Keratinocyte (primary cell): Measurements from ENCODE around the gene QPCT. TPM values are rescaled to one million over a fixed set of nuclear protein-coding genes. Genes with fewer than 3 reads are reported as not detected.

Source experiments
- DNase-seq: peaks from one replicate; pipeline ENCODE4 v3.0.0-alpha.2; 2011; ENCODE audit warnings: low read depth, missing footprints, low spot score
- FAIRE-seq: peaks from 2 replicates; lab custom pipeline; 2011; peaks lifted over from hg19 to GRCh38; lab: Jason Lieb, UNC
- H2AFZ ChIP-seq: 2 replicates; pipeline ENCODE4 v1.6.0; 2012; ENCODE audit warnings: low read length, control low read depth, inconsistent platforms; ENCODE audit not compliant: control insufficient read depth
- H3K27ac ChIP-seq: 2 replicates; pipeline ENCODE4 v1.5.1; 2011; ENCODE audit warnings: low read length; ENCODE audit not compliant: control insufficient read depth, insufficient read depth
- H3K27me3 ChIP-seq: 3 replicates; pipeline ENCODE4 v1.6.0; 2011; ENCODE audit warnings: low read length; ENCODE audit not compliant: control insufficient read depth, insufficient read depth; ENCODE audit errors: extremely low read depth
- H3K36me3 ChIP-seq, 2 experiments: 2 replicates in 1 of 2; 3 replicates in 1 of 2; pipeline ENCODE4 v1.5.1; 2011; ENCODE audit warnings: low read length in 2 of 2, mild to moderate bottlenecking in 1 of 2; ENCODE audit not compliant: control insufficient read depth in 2 of 2, insufficient read depth in 2 of 2; ENCODE audit errors: extremely low read depth in 1 of 2
- H3K4me1 ChIP-seq: 3 replicates; pipeline ENCODE4 v1.5.1; 2011; ENCODE audit warnings: low read length; ENCODE audit not compliant: control insufficient read depth, insufficient read depth; ENCODE audit errors: extremely low read depth
- H3K4me2 ChIP-seq: 3 replicates; pipeline ENCODE4 v1.6.0; 2011; ENCODE audit warnings: low read depth, low read length; ENCODE audit not compliant: control insufficient read depth, insufficient read depth; ENCODE audit errors: extremely low read depth
- H3K4me3 ChIP-seq, 3 experiments: fragments of 200-600 bp in 1 of 3; sonication (generic) in 1 of 3; 2 replicates in 2 of 3; 3 replicates in 1 of 3; pipeline ENCODE4 v1.5.1; 2011 to 2016; ENCODE audit warnings: low read length in 3 of 3, mild to moderate bottlenecking in 3 of 3, control low read depth in 2 of 3, inconsistent platforms in 1 of 3, low read depth in 1 of 3, mixed read lengths in 1 of 3, mixed run types in 1 of 3, moderate library complexity in 1 of 3; ENCODE audit not compliant: control insufficient read depth in 2 of 3, insufficient read depth in 2 of 3; ENCODE audit errors: extremely low read depth in 1 of 3
- H3K79me2 ChIP-seq: 2 replicates; pipeline ENCODE4 v1.6.0; 2012; ENCODE audit warnings: low read length; ENCODE audit not compliant: control insufficient read depth, insufficient read depth
- H3K9ac ChIP-seq: 3 replicates; pipeline ENCODE4 v1.6.0; 2011; ENCODE audit warnings: low read length; ENCODE audit not compliant: control insufficient read depth, insufficient read depth; ENCODE audit errors: extremely low read depth
- H3K9me1 ChIP-seq: 3 replicates; pipeline ENCODE4 v1.6.0; 2011; ENCODE audit warnings: low read length; ENCODE audit not compliant: control insufficient read depth, insufficient read depth; ENCODE audit errors: extremely low read depth
- H3K9me3 ChIP-seq: 2 replicates; pipeline ENCODE4 v1.5.1; 2012; ENCODE audit warnings: low read depth, low read length; ENCODE audit not compliant: control insufficient read depth
- H4K20me1 ChIP-seq: 3 replicates; pipeline ENCODE4 v1.6.0; 2011; ENCODE audit warnings: low read length; ENCODE audit not compliant: control insufficient read depth, insufficient read depth; ENCODE audit errors: extremely low read depth
- EZH2 ChIP-seq: IDR thresholded peaks from one replicate; pipeline ENCODE4 v1.6.1; 2012; ENCODE audit warnings: inconsistent platforms, mild to moderate bottlenecking, low read length, moderate library complexity
- dilution Hi-C: fragments of 300-500 bp; cut with MboI; formaldehyde crosslinking; loops from one replicate; pipeline ENCODE4 v1.7.0; 2020; ENCODE audit warnings: low sequenced_read_pairs; ENCODE audit not compliant: extremely low pct_ligation_motif_present
- polyA plus RNA-seq, 5 experiments: library from polyadenylated mRNA; depleted of rRNA in 3 of 5; stranded (reverse) in 3 of 5; stranded (forward) in 1 of 5; unstranded in 1 of 5; fragments of >200 nt; gene quantifications; 1 replicate in 1 of 5; 2 replicates in 3 of 5; 3 replicates in 1 of 5; pipeline versions ENCODE4 v1.2.1 to v1.2.3, GENCODE V29; 2011 to 2012; ENCODE audit warnings: missing spikeins in 2 of 5, low read depth in 1 of 5, low replicate concordance in 1 of 5
- TF ChIP-seq, protein P1 (sequence below), 3 experiments: IDR thresholded peaks in 1 of 3; conservative IDR thresholded peaks in 1 of 3; optimal IDR thresholded peaks in 1 of 3; 2 replicates in 2 of 3; 3 replicates in 1 of 3; pipeline versions ENCODE3 to v1.5.1; 2011; ENCODE audit warnings: low read length in 3 of 3, mild to moderate bottlenecking in 3 of 3, moderate library complexity in 2 of 3, control low read depth in 1 of 3, inconsistent platforms in 1 of 3; ENCODE audit not compliant: insufficient read depth in 2 of 3; ENCODE audit errors: extremely low read depth in 1 of 3

QPCT gene
- polyA plus RNA-seq, 1 donor (not counting 4 experiments of a cell fraction or from before 2014, with no cell fraction given), result 11.6 TPM

DNA sequence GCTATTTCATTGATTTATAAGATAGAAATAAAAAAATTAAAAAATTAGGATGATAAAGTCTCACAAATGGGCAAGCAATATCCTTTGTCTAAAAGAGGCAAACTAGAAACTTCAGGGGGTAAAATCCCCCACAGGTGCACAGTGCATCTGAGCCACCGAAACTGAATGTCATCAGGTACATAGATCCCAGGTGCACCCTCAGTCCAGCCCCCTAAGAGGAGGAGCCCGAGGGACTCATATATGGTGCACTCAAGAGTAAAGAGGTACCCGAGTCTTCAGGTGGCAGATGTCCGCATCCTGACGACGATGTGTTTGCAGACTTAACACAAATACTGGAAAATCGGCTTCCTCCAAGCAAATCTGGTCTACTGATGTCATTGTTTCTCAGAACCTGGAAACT is 11.3 kb downstream of the QPCT start:
- H3K27me3 ChIP-seq, result no peaks in the 10 kb centered on the region

DNA sequence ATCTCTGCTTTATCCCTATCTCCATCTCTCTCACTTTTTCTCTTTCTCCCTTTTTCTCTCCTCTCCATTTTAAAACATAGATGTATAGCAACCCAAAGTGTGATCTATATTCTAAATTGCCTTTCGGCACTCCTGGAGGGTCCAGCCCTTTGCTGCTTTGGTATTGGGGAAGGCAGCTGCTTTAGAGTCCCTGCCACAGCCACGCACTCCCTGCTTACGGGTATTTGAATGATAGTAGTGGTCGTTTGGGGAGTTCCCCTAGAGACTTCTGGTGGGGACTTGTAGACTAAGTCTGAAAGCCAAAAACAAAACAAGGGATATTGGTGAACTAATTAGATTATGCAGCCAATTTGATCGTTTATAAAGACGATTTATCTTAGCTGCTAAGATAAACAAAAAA is 11.9 kb downstream of the QPCT start:
- FAIRE-seq (no peak), DNase-seq (no peak)
- H3K27ac ChIP-seq, result no peak overlapping the region
- no peak overlapping the region for H3K4me2 ChIP-seq
- no peak for TF ChIP-seq EZH2
- TF ChIP-seq, protein P1, sequence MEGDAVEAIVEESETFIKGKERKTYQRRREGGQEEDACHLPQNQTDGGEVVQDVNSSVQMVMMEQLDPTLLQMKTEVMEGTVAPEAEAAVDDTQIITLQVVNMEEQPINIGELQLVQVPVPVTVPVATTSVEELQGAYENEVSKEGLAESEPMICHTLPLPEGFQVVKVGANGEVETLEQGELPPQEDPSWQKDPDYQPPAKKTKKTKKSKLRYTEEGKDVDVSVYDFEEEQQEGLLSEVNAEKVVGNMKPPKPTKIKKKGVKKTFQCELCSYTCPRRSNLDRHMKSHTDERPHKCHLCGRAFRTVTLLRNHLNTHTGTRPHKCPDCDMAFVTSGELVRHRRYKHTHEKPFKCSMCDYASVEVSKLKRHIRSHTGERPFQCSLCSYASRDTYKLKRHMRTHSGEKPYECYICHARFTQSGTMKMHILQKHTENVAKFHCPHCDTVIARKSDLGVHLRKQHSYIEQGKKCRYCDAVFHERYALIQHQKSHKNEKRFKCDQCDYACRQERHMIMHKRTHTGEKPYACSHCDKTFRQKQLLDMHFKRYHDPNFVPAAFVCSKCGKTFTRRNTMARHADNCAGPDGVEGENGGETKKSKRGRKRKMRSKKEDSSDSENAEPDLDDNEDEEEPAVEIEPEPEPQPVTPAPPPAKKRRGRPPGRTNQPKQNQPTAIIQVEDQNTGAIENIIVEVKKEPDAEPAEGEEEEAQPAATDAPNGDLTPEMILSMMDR (optimal IDR thresholded peaks at IDR 0.05 in 1 of 3, IDR thresholded peaks at IDR 0.05 in 1 of 3, conservative IDR thresholded peaks at IDR 0.05 in 1 of 3; ENCODE audit: extremely low read depth in 1 of 3, insufficient read depth in 2 of 3, low read length in 3 of 3), result no peak
- H3K4me3 ChIP-seq, result no peak overlapping the region
- dilution Hi-C loops, result no loop called here
- no peaks in the 10 kb centered on the region for H3K36me3 ChIP-seq
- H3K79me2 ChIP-seq, result no peaks in the 10 kb centered on the region
- peaks cover 4% of the 10 kb centered on the region for H3K4me1 ChIP-seq
- H3K27me3 ChIP-seq, result no peaks in the 10 kb centered on the region
- no peak overlapping the region for H3K9ac ChIP-seq
- H2AFZ ChIP-seq, result no peak overlapping the region
- H3K9me3 ChIP-seq, result no peaks in the 10 kb centered on the region
- H4K20me1 ChIP-seq, result no peaks in the 10 kb centered on the region
- no peaks in the 10 kb centered on the region for H3K9me1 ChIP-seq

More for the DNA sequence above, 11.3 kb downstream of the QPCT start:
- Histone ChIP-seq H2AFZ (no peak overlapping the region), H3K36me3 (no peaks in the 10 kb centered on the region), H3K4me1 (peaks cover 6% of the 10 kb centered on the region), H3K9ac (no peak overlapping the region), H4K20me1 (no peaks in the 10 kb centered on the region), H3K4me3 (no peak overlapping the region), H3K9me1 (no peaks in the 10 kb centered on the region), H3K9me3 (no peaks in the 10 kb centered on the region), H3K27ac (no peak overlapping the region), H3K79me2 (no peaks in the 10 kb centered on the region), H3K4me2 (no peak overlapping the region)
- dilution Hi-C loops, result no loop called here
- FAIRE-seq, result no peak
- TF ChIP-seq, protein P1 (optimal IDR thresholded peaks at IDR 0.05 in 1 of 3, IDR thresholded peaks at IDR 0.05 in 1 of 3, conservative IDR thresholded peaks at IDR 0.05 in 1 of 3; ENCODE audit: extremely low read depth in 1 of 3, insufficient read depth in 2 of 3, low read length in 3 of 3), result no peak
- TF ChIP-seq EZH2, result no peak
- DNase-seq, result no peak
